Right hindlimb (tissue), 1 donor: Measurements from ENCODE around the gene ZNF500.
"Not testable (repeated sequence)": the region's sequence is repeated elsewhere in the genome, so short reads cannot be mapped to it uniquely, and the experiment has no call there.

Experiments used
- DNase-seq: peaks from one replicate; pipeline ENCODE4 v3.0.0-alpha.2; 2018

Gene ZNF500

GRCh38 chr16:4795828-4796572 lies 29.0 kb upstream of the ZNF500 start:
- DNase-seq, result no peak

- DNase-seq, result no peak
Measured at GRCh38 chr16:4795181-4795827, 28.3 kb upstream of the ZNF500 start, which contains the start of gene SMIM22. Gene SMIM22 (plus strand): TSS chr16:4795369. CDS start chr16:4795735, 366 bp downstream.

- no peak for DNase-seq
Measured at GRCh38 chr16:4792951-4793513, 26.1 kb upstream of the ZNF500 start.

GRCh38 chr16:4790871-4791270 lies 23.9 kb upstream of the ZNF500 start:
- DNase-seq, result no peak

GRCh38 chr16:4790261-4790660 lies 23.3 kb upstream of the ZNF500 start:
- no peak for DNase-seq

- DNase-seq, result no peak
Measured at GRCh38 chr16:4788910-4789309, 21.9 kb upstream of the ZNF500 start.

GRCh38 chr16:4788489-4788889 lies 21.5 kb upstream of the ZNF500 start:
- DNase-seq, result no peak

- DNase-seq, result no peak
Measured at GRCh38 chr16:4787627-4788482, 20.9 kb upstream of the ZNF500 start, which contains the start of gene SEPTIN12. Gene SEPTIN12 (minus strand): TSS chr16:4788345. CDS start chr16:4787645, 700 bp downstream.

GRCh38 chr16:4787068-4787467 lies 20.1 kb upstream of the ZNF500 start:
- DNase-seq, result no peak

- no peak for DNase-seq
Measured at GRCh38 chr16:4785758-4786433, 18.9 kb upstream of the ZNF500 start.

- DNase-seq, result not testable (repeated sequence)
Measured at GRCh38 chr16:4784444-4784987, 17.6 kb upstream of the ZNF500 start.

GRCh38 chr16:4783951-4784336 lies 17.0 kb upstream of the ZNF500 start:
- DNase-seq, result no peak

- DNase-seq, result no peak
Measured at GRCh38 chr16:4783251-4783950, 16.4 kb upstream of the ZNF500 start.

- DNase-seq, result no peak
Measured at GRCh38 chr16:4780235-4780634, 13.3 kb upstream of the ZNF500 start.

- no peak for DNase-seq
Measured at GRCh38 chr16:4778050-4778392, 11.1 kb upstream of the ZNF500 start.

- DNase-seq, result no peak
Measured at GRCh38 chr16:4777339-4778049, 10.5 kb upstream of the ZNF500 start.

GRCh38 chr16:4776141-4776705 lies 9.3 kb upstream of the ZNF500 start:
- DNase-seq, result no peak

GRCh38 chr16:4775005-4775404 lies 8.0 kb upstream of the ZNF500 start:
- no peak for DNase-seq

GRCh38 chr16:4772351-4772750 lies 5.4 kb upstream of the ZNF500 start:
- DNase-seq, result no peak

- DNase-seq, result no peak
Measured at GRCh38 chr16:4771646-4772045, 4.7 kb upstream of the ZNF500 start.

- no peak for DNase-seq
Measured at GRCh38 chr16:4769306-4769638, 2.3 kb upstream of the ZNF500 start.
